Fibroblast of the aortic adventitia (primary cell): ENCODE measurements around the gene PSD2. TPM values are rescaled to one million over a fixed set of nuclear protein-coding genes. Genes with fewer than 3 reads are reported as not detected.

ENCODE experiments used
- DNase-seq: peaks from one replicate; pipeline ENCODE4 v3.0.0-alpha.2; 2010; ENCODE audit warnings: low read depth
- H3K4me3 ChIP-seq: 2 replicates; pipeline ENCODE4 v1.5.1; 2011; ENCODE audit warnings: low read depth, mild to moderate bottlenecking, control low read depth, low read length, moderate library complexity
- CTCF ChIP-seq: IDR thresholded peaks from 2 replicates; pipeline ENCODE4 v1.5.1; 2011; ENCODE audit warnings: mild to moderate bottlenecking, low read length, control low read depth, inconsistent platforms; ENCODE audit not compliant: insufficient read depth
- total RNA-seq: library from RNA; depleted of rRNA; stranded (reverse); fragments of >200 nt; gene quantifications from 2 replicates; pipeline ENCODE4 v1.2.3, GENCODE V29; 2012; ENCODE audit warnings: low replicate concordance

Gene PSD2
- total RNA-seq, 1 donor: not detected

DNA sequence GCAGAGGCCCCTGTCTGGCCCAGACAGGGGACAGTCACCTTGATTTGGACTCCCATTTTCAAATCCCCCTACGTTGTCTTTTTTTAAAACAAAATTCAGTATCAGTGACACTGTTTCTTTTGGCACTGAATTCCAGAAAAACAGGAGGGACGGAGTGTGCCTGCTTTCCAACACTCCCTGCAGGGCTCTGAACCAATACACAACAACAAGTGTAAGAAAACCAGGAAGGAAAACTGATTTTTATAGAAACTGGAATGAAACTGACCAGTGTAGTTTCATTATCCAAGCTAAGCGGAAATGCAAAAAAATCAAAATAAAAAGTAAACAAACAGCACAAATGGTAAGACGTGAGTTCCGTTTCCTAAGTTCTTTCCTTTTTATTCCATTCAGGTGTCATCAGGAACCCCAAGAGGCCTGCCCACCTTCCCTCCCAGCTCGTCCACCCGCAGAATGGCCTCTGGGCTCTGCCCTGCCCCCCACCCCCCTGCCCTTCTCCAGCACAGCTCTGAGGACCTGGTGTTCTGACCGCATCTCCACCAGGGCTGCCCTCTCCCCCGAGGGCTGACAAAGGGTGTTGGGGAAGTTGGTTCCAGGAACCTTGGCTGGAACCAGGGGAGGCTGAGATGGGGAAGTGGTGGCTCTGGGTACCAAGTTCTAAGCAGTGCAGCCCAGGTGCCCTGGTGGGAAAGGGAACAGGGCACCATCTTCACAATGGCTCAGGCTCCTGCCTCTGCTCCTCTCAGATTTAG, 73.6 kb downstream of the PSD2 start:
- no peak for DNase-seq
- no peak overlapping the region for H3K4me3 ChIP-seq
- no peak for TF ChIP-seq CTCF

DNA sequence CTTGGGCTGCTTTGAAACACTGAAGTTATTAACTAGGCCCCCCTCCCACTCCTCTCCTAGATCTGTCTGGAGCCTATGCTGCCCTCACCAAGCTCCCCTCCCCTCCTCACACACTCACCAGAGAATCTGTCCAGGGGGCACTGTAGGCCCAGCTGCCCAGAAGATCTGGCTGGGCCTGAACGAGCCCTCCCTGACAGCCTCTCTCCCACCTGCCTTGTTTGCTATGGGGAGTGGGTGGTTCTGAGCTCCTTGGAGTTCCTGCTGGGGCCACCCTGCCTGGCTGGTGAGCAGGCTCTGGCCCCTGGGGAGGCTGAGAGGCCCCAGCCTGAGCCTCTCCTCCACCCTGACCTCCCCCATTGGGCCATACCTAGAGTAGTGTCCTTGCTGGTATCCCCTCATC, 75.1 kb downstream of the PSD2 start:
- H3K4me3 ChIP-seq: no peak overlapping the region
- DNase-seq: no peak
- TF ChIP-seq CTCF: no peak

- no peak overlapping the region for H3K4me3 ChIP-seq
- TF ChIP-seq CTCF: no peak
- no peak for DNase-seq
Observed at GRCh38 chr5:139871614-139872013, 76.0 kb downstream of the PSD2 start.

- TF ChIP-seq CTCF: no peak
- no peak overlapping the region for H3K4me3 ChIP-seq
- DNase-seq: no peak
Observed at GRCh38 chr5:139872052-139872766, 76.6 kb downstream of the PSD2 start.

DNA sequence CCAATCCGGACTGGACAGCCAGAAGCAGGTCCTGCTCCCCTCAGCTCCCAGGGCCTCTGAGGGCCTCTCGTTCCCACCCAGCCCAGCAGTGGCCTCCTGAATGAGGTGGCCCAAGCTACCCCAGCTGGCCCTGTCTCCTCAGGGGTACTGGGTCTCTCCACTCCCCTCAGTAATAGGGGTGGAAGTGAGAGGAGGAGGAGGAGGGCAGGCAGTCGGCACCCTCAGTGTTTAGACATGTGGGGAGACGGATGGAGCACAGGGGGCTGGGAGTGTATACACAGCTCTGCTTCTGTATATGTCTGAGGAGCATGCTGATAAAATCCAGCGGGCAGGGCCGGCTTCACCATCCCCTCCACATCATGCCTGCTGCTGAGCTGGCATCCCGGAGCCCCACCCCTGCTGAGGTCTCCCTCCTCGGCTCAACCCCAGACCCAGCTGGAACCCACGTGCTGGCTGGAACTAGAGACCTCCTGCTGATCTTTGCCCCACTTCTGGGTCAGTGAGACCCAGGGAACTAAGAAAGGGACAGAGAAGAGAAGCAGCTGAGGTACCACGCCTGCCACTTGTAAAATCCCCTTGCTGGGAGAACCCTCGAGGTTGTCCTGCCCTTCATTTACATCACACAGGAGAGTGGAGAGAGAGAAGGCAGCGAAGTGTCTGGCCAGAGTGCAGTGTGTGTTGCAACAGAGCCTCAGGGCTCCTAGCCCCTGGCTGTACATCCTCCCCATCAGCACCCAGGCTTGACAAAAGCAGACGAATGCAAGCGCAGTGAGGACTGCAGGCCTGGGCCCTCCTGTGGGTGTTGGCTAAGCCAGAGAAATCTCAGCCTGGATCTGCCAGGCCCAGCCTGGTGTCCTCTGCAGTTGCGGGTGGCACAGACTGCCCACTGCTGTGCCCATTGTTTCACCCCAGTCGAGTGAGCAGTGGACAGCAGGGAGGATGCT, 77.5 kb downstream of the PSD2 start:
- no peak overlapping the region for H3K4me3 ChIP-seq
- TF ChIP-seq CTCF: no peak
- DNase-seq: no peak

- no peak for TF ChIP-seq CTCF
- DNase-seq: no peak
- no peak overlapping the region for H3K4me3 ChIP-seq
Observed at GRCh38 chr5:139875957-139876356, 80.3 kb downstream of the PSD2 start.
